GM08714 (cell line): ENCODE results near the gene RAPGEF6.
"Not testable (repeated sequence)": the region's sequence is repeated elsewhere in the genome, so short reads cannot be mapped to it uniquely, and the experiment has no call there.

ENCODE experiments used
- H3K4me3 ChIP-seq: fragments of 200-500 bp; sonication (Bioruptor generic); 2 replicates; pipeline ENCODE4 v1.5.1; 2014; ENCODE audit warnings: mild to moderate bottlenecking, low read length, inconsistent platforms
- ZNF274 ChIP-seq: IDR thresholded peaks from 2 replicates; pipeline ENCODE4 v1.6.1; 2012; ENCODE audit warnings: mild to moderate bottlenecking, low read depth, low read length

RAPGEF6 gene

GRCh38 chr5:131431794-131432193 lies 203.2 kb downstream of the RAPGEF6 start:
- TF ChIP-seq ZNF274, result no peak
- H3K4me3 ChIP-seq, result no peak overlapping the region

- TF ChIP-seq ZNF274, result no peak
- H3K4me3 ChIP-seq, result no peak overlapping the region
These were observed 204.2 kb downstream of the RAPGEF6 start for GRCh38 chr5:131430794-131431193.

GRCh38 chr5:131426011-131426410 lies 209.0 kb downstream of the RAPGEF6 start:
- H3K4me3 ChIP-seq, result no peak overlapping the region
- no peak for TF ChIP-seq ZNF274

- no peak for TF ChIP-seq ZNF274
- H3K4me3 ChIP-seq, result no peak overlapping the region
These were observed 212.0 kb downstream of the RAPGEF6 start for GRCh38 chr5:131423056-131423455.

- H3K4me3 ChIP-seq, result no peak overlapping the region
- no peak for TF ChIP-seq ZNF274
These were observed 215.2 kb downstream of the RAPGEF6 start for GRCh38 chr5:131419877-131420276.

- no peak for TF ChIP-seq ZNF274
- no peak overlapping the region for H3K4me3 ChIP-seq
These were observed 216.2 kb downstream of the RAPGEF6 start for GRCh38 chr5:131418846-131419245.

GRCh38 chr5:131417240-131417869 lies 217.7 kb downstream of the RAPGEF6 start:
- H3K4me3 ChIP-seq, result no peak overlapping the region
- TF ChIP-seq ZNF274, result no peak

- H3K4me3 ChIP-seq, result no peak overlapping the region
- TF ChIP-seq ZNF274, result no peak
These were observed 218.3 kb downstream of the RAPGEF6 start for GRCh38 chr5:131416729-131417128.

- no peak for TF ChIP-seq ZNF274
- no peak overlapping the region for H3K4me3 ChIP-seq
These were observed 221.1 kb downstream of the RAPGEF6 start for GRCh38 chr5:131413605-131414559.

GRCh38 chr5:131406975-131407638 lies 227.9 kb downstream of the RAPGEF6 start:
- no peak for TF ChIP-seq ZNF274

GRCh38 chr5:131406076-131406475 lies 229.0 kb downstream of the RAPGEF6 start:
- no peak for TF ChIP-seq ZNF274
- H3K4me3 ChIP-seq, result no peak overlapping the region

More at GRCh38 chr5:131406975-131407638, 227.9 kb downstream of the RAPGEF6 start:
- no peak overlapping the region for H3K4me3 ChIP-seq

- no peak for TF ChIP-seq ZNF274
These were observed 229.4 kb downstream of the RAPGEF6 start for GRCh38 chr5:131405674-131406073.

GRCh38 chr5:131400585-131400984 lies 234.4 kb downstream of the RAPGEF6 start:
- TF ChIP-seq ZNF274, result no peak

More at GRCh38 chr5:131405674-131406073, 229.4 kb downstream of the RAPGEF6 start:
- H3K4me3 ChIP-seq, result no peak overlapping the region

GRCh38 chr5:131399007-131399406 lies 236.0 kb downstream of the RAPGEF6 start:
- not testable (repeated sequence) for H3K4me3 ChIP-seq

More at GRCh38 chr5:131400585-131400984, 234.4 kb downstream of the RAPGEF6 start:
- no peak overlapping the region for H3K4me3 ChIP-seq

- H3K4me3 ChIP-seq, result no peak overlapping the region; the same call in 1 of the 2 replicates
- TF ChIP-seq ZNF274, result no peak
These were observed 238.3 kb downstream of the RAPGEF6 start for GRCh38 chr5:131396630-131397273.
